ENCODE measurements around the gene ZBTB32. TPM values are rescaled to one million over a fixed set of nuclear protein-coding genes. Genes with fewer than 3 reads are reported as not detected.

Gene ZBTB32
- total RNA-seq, 4 donors from 2014 or later: 2.5 TPM; not detected in 3

DNA sequence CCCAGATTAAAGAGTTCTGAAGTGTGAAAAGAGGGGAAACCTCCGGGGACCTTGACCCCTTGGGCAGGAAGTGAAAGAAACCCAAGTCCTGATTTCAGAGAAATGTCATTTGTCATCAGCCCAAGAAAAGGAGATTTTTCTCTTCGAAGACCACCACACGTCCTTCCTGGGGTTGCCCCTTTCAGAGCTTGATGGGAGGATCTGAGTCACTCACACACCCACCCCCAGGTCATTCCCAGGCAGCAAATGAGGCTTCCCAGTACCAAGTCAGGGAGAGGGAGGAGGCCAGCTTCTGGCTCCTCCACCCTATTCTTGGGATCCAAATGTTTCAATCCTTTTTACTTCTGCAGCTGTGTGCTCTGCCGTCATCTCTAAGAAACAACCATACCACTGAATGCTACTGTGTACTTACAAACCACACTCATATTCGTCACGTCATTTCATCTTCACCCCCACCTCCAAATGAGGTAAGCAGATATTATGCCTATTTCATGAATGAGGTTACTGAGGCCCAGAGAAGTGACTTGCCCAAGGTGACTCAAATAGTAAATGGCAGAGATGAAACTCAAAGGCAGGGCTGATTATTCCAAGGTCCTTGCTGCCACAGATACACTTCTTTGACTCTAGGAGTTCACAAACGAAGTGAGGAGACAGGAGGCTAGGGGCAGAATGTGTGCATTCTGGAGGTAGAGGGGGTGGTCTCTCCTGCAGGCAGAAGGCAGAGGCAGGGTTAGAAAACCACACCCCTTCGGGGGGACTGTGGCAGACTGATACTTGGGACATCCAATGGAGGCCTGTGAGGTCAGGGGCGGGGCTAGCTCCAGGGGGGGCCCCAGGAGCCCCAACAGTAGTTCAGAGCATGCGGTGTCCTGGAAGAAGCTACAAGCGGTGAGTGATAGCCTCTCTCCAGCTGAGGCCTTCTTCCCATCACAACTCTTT, 8.5 kb downstream of the ZBTB32 start:
- peak overlapping the region in 2 of 4 donors; percentile 12 to 40 for H3K4me3 ChIP-seq
- no peaks in the 10 kb centered on the region for H3K36me3 ChIP-seq
- TF ChIP-seq POLR2A (IDR thresholded peaks at IDR 0.05): no peak
- TF ChIP-seq, protein P1, sequence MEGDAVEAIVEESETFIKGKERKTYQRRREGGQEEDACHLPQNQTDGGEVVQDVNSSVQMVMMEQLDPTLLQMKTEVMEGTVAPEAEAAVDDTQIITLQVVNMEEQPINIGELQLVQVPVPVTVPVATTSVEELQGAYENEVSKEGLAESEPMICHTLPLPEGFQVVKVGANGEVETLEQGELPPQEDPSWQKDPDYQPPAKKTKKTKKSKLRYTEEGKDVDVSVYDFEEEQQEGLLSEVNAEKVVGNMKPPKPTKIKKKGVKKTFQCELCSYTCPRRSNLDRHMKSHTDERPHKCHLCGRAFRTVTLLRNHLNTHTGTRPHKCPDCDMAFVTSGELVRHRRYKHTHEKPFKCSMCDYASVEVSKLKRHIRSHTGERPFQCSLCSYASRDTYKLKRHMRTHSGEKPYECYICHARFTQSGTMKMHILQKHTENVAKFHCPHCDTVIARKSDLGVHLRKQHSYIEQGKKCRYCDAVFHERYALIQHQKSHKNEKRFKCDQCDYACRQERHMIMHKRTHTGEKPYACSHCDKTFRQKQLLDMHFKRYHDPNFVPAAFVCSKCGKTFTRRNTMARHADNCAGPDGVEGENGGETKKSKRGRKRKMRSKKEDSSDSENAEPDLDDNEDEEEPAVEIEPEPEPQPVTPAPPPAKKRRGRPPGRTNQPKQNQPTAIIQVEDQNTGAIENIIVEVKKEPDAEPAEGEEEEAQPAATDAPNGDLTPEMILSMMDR (IDR thresholded peaks at IDR 0.05): no peak
- peak overlapping the region in 3 of 4 donors; percentile 20 to 93 (median 69) for H3K27ac ChIP-seq
- H3K27me3 ChIP-seq: no peaks in the 10 kb centered on the region
- peak in 2 of 3 donors; percentile 82 to 86 for DNase-seq
- H3K4me1 ChIP-seq: peaks cover 0 to 15% (median 9%) of the 10 kb centered on the region in 4 donors
- no peaks in the 10 kb centered on the region for H3K9me3 ChIP-seq

DNA sequence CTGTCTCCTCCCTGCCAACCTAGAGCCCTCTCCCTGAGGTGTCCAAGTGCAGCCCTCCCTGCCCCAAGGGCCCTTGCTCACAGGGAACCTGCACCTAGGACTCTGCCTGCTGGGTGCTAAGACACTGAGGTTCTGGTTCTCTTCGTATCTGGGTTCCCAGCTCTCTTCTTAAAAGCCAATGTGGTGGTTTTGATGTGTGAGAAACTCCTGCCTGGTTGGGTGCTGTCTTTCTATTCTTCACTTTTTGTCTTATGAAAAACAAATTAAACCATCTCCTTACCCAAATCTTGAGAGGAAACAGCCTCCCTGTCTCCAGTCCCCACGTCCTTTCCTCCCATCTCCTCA, 9.1 kb downstream of the ZBTB32 start:
- H3K36me3 ChIP-seq: no peaks in the 10 kb centered on the region
- H3K27ac ChIP-seq: peak overlapping the region in 2 of 4 donors; percentile 69 to 93
- no peaks in the 10 kb centered on the region for H3K27me3 ChIP-seq

DNA sequence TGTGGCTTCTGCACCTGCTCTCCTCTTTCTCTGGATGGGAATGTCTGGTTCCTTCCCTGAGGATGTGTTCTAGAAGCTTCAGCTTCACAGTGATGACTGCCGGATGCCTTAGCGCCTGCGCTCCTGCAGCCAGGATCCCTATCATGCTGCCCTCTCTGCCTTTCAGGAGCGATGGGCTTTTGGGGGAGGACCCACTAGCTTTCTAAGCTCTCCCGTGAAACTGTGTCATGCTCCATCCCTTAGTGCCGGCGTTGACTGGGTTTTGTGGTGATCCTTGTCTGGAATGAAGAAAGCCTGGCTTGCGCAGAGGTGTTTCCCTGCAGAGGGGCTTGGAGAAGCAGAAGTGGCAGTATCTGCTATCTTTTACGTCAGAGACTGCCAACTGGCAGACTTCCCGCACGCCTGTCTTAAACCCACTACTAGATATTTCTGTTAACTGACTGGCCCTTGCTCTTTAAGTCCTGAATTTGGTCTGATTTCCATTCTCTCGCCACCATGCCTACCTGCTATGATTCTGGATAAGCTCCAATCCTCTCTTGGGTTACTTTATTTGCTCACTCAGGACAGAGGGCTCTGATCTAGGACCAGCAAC, 9.6 kb downstream of the ZBTB32 start:
- peak in 2 of 3 donors; percentile 50 to 65 for DNase-seq
- TF ChIP-seq POLR2A (IDR thresholded peaks at IDR 0.05): no peak
- TF ChIP-seq, protein P1 (IDR thresholded peaks at IDR 0.05): no peak
- H3K27ac ChIP-seq: peak overlapping the region in 2 of 4 donors; percentile 69 to 93
- H3K4me3 ChIP-seq: peak overlapping the region in 2 of 4 donors; percentile 12 to 40
- no peaks in the 10 kb centered on the region for H3K27me3 ChIP-seq
- H3K9me3 ChIP-seq: no peaks in the 10 kb centered on the region
- H3K4me1 ChIP-seq: peaks cover 0 to 20% (median 11%) of the 10 kb centered on the region in 4 donors
- no peaks in the 10 kb centered on the region for H3K36me3 ChIP-seq

More for the DNA sequence above, 9.1 kb downstream of the ZBTB32 start:
- Histone ChIP-seq H3K4me1 (peaks cover 0 to 15% (median 9%) of the 10 kb centered on the region in 4 donors), H3K9me3 (no peaks in the 10 kb centered on the region), H3K4me3 (peak overlapping the region in 2 of 4 donors; percentile 12 to 40)
- TF ChIP-seq, protein P1 (IDR thresholded peaks at IDR 0.05): no peak
- no peak for TF ChIP-seq POLR2A (IDR thresholded peaks at IDR 0.05)
- no peak for DNase-seq

GRCh38 chr19:35714601-35715354, 10.4 kb downstream of the ZBTB32 start:
- no peaks in the 10 kb centered on the region for H3K27me3 ChIP-seq
- peak in 1 of 3 donors; percentile 48 for DNase-seq
- peaks cover 0 to 2% (median 0%) of the 10 kb centered on the region in 3 donors for H3K36me3 ChIP-seq
- peak overlapping the region in 3 of 4 donors; percentile 69 to 96 (median 93) for H3K27ac ChIP-seq
- TF ChIP-seq, protein P1 (IDR thresholded peaks at IDR 0.05): no peak
- peaks cover 0 to 28% (median 13%) of the 10 kb centered on the region in 4 donors for H3K4me1 ChIP-seq
- no peaks in the 10 kb centered on the region for H3K9me3 ChIP-seq
- H3K4me3 ChIP-seq: peak overlapping the region in 2 of 4 donors; percentile 12 to 40

GRCh38 chr19:35715355-35715809, 11.0 kb downstream of the ZBTB32 start:
- TF ChIP-seq POLR2A (IDR thresholded peaks at IDR 0.05): no peak
- H3K4me3 ChIP-seq: peak overlapping the region in 3 of 4 donors; percentile 81 to 98 (median 98)
- H3K4me1 ChIP-seq: peaks cover 0 to 31% (median 13%) of the 10 kb centered on the region in 4 donors
- DNase-seq: no peak
- H3K36me3 ChIP-seq: peaks cover 0 to 8% (median 0%) of the 10 kb centered on the region in 3 donors
- H3K27me3 ChIP-seq: no peaks in the 10 kb centered on the region
- peak overlapping the region; percentile 90 to 96 (median 93) for H3K27ac ChIP-seq
- H3K9me3 ChIP-seq: no peaks in the 10 kb centered on the region
